ENCODE measurements around the gene METTL26. TPM values are rescaled to one million over a fixed set of nuclear protein-coding genes. Genes with fewer than 3 reads are reported as not detected.

The METTL26 gene
- total and polyA plus RNA-seq, 2 of the 8 experiments (the other 6 are each of a cell fraction or from before 2014, with no cell fraction given), result 100 to 186 TPM

GRCh38 chr16:617855-618254 is 18.2 kb downstream of the METTL26 start:
- H3K4me3 ChIP-seq (ENCODE audit: extremely low read depth in 1 of 4, insufficient read depth in 2 of 4, low read depth in 3 of 4, low read length in 4 of 4), result no peak overlapping the region
- H3K4ac ChIP-seq (replicated peaks; ENCODE audit: insufficient read length, low read depth, low read length), result no peak overlapping the region
- H4K5ac ChIP-seq (ENCODE audit: insufficient read length, low read depth, low read length), result no peak overlapping the region
- CTCF ChIA-PET (ENCODE audit: partially characterized antibody), result interaction anchor here (1.3 to 2.5 kb wide), 2 partner anchors 10 to 18 kb away, joined by 3 to 7 read pairs; no protein-coding TSS in a partner anchor
- H3K9ac ChIP-seq (replicated peaks in 1 of 4; ENCODE audit: extremely low read depth in 1 of 4, low read depth in 3 of 4, low read length in 3 of 4), result no peak overlapping the region
- no peak overlapping the region for H2BK15ac ChIP-seq (ENCODE audit: low read length)
- no peak overlapping the region for H3K27ac ChIP-seq (ENCODE audit: low read depth, low read length)
- TF ChIP-seq SAP30 (IDR thresholded peaks at IDR 0.05; ENCODE audit: insufficient read depth, insufficient replicate concordance, low read length), result no peak
- no peak for TF ChIP-seq TEAD4 (IDR thresholded peaks at IDR 0.05; ENCODE audit: low read depth, low read length)
- TF ChIP-seq SIX5 (IDR thresholded peaks at IDR 0.05; ENCODE audit: low read depth, low read length), result no peak
- TF ChIP-seq ASH2L (IDR thresholded peaks at IDR 0.05; ENCODE audit: low read length), result no peak
- no peak for TF ChIP-seq SP2 (IDR thresholded peaks at IDR 0.05; ENCODE audit: low read length)
- no peak for TF ChIP-seq BCL11A (IDR thresholded peaks at IDR 0.05; ENCODE audit: low read depth in 2 of 2, low read length in 2 of 2)
- no peak overlapping the region; the same call in 1 of the 2 replicates for H4K8ac ChIP-seq (ENCODE audit: extremely low read depth, insufficient read depth, low read length)
- no peaks in the 10 kb centered on the region for H3K23me2 ChIP-seq (ENCODE audit: low read depth, low read length)
- FAIRE-seq, result no peak
- H3K36me3 ChIP-seq (ENCODE audit: control insufficient read depth in 2 of 4, insufficient read depth in 4 of 4, low read length in 3 of 4), result no peaks in the 10 kb centered on the region; a peak in 1 of 8 replicates
- H3K79me1 ChIP-seq (ENCODE audit: low read depth, low read length), result peaks cover 6% of the 10 kb centered on the region
- H3K4me1 ChIP-seq (replicated peaks in 1 of 4; ENCODE audit: control insufficient read depth in 3 of 4, insufficient read depth in 4 of 4, low read length in 3 of 4), result peaks cover 0 to 10% (median 4%) of the 10 kb centered on the region in 4 experiments; a peak in 5 of 7 replicates
- H3K9me3 ChIP-seq (ENCODE audit: insufficient read depth in 2 of 2, low read depth in 1 of 2, low read length in 1 of 2), result no peaks in the 10 kb centered on the region
- H3K14ac ChIP-seq (ENCODE audit: insufficient read length), result no peak overlapping the region
- H2BK5ac ChIP-seq (ENCODE audit: low read depth, low read length), result no peak overlapping the region
- H2BK20ac ChIP-seq (ENCODE audit: low read length), result no peak overlapping the region
- H2BK12ac ChIP-seq (ENCODE audit: low read depth, low read length), result no peak overlapping the region
- H3K23ac ChIP-seq (ENCODE audit: insufficient read length), result no peak overlapping the region
- no peaks in the 10 kb centered on the region for H3K79me2 ChIP-seq (ENCODE audit: control insufficient read depth in 1 of 2, insufficient read depth in 2 of 2, low read length in 2 of 2)
- no peak overlapping the region for H3K18ac ChIP-seq (ENCODE audit: extremely low read depth, low read length)
- peaks cover 4 to 5% of the 10 kb centered on the region in 2 experiments for H4K20me1 ChIP-seq (replicated peaks in 1 of 2; ENCODE audit: control insufficient read depth in 1 of 2, insufficient read depth in 2 of 2, low read length in 2 of 2)
- H3K56ac ChIP-seq (replicated peaks; ENCODE audit: insufficient read length, low read depth, low read length), result no peak overlapping the region
- H2BK120ac ChIP-seq (replicated peaks; ENCODE audit: low read depth, low read length), result no peak overlapping the region
- POLR2A ChIA-PET (ENCODE audit: partially characterized antibody), result no interaction called here
- no peaks in the 10 kb centered on the region for H3K27me3 ChIP-seq (replicated peaks in 1 of 4; ENCODE audit: control insufficient read depth in 3 of 4, extremely low read depth in 1 of 4, insufficient read depth in 3 of 4, low read length in 3 of 4)
- H2AFZ ChIP-seq (ENCODE audit: low read length), result no peak overlapping the region
- no peak overlapping the region for H4K91ac ChIP-seq (replicated peaks; ENCODE audit: insufficient read length, low read length)
- H2AK5ac ChIP-seq (ENCODE audit: low read depth, low read length), result no peak overlapping the region
- no peak overlapping the region for H3K4me2 ChIP-seq (ENCODE audit: insufficient read depth in 1 of 2, low read depth in 2 of 2, low read length in 2 of 2)
- no peak for DNase-seq (ENCODE audit: low read depth in 1 of 2, low spot score in 2 of 2)
- WGBS, 2 experiments (ENCODE audit: extremely low coverage in 1 of 2, insufficient coverage in 1 of 2, insufficient read length in 1 of 2, insufficient replicate concordance in 2 of 2, low coverage in 1 of 2, low lambda C conversion rate in 2 of 2, missing lambda C conversion rate in 1 of 2), result 92% methylated on average over 16 of the region's 16 CpGs; no CpG with 5 or more reads in 1 of the 2 experiments

All from H1 (cell line).